ENCODE results near the gene MAK.
A peak's percentile ranks its signal among the peaks of the same experiment; 100 is the strongest.
"Not testable (repeated sequence)": the region's sequence is repeated elsewhere in the genome, so short reads cannot be mapped to it uniquely, and the experiment has no call there.

MAK gene

DNA sequence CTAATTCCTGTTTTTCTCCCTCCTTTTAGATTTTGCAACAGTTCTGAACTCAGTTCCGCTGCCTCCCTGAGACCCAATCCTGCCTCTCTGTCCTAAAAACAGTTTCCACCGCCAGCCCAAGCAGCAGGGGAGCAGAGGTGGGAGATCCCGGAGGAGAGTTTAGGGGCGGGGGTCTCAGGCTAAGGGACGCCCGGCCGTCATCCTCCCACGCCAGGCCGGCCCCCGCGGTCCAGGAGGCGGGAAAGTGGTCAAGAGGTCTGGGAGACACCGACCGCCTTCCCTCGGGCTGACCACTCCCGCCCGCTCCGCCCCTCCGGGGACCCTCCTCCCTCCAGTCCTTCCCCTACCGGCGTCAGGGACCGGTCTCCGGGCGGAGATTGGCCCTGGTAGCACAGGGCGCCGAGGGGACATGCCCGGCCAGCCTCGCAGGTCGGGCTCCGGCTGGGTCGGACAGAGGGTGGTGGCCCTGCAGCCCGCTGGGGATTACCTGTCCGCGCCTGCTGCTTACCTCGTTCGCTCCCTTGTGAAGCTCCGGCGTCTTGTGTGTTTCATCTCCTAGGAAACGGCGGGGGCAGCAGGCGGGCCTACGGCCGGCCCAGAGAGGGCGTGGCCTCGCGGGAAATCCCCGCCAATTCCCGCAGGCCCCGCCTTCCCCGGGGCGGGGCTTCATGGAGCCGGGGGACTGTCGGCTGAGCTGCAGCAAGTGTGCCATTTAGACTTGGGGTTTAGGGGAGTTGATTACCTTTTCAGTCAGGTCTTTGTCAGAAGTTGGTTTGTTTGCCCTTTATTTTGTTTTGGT is at the start of gene MAK:
TSS of gene MAK (minus strand) at position 545 of the 799 bp plus-strand sequence. CDS start 7,891 bp downstream, outside the sequence.
- DNase-seq: peak; percentile 85 to 90

DNA sequence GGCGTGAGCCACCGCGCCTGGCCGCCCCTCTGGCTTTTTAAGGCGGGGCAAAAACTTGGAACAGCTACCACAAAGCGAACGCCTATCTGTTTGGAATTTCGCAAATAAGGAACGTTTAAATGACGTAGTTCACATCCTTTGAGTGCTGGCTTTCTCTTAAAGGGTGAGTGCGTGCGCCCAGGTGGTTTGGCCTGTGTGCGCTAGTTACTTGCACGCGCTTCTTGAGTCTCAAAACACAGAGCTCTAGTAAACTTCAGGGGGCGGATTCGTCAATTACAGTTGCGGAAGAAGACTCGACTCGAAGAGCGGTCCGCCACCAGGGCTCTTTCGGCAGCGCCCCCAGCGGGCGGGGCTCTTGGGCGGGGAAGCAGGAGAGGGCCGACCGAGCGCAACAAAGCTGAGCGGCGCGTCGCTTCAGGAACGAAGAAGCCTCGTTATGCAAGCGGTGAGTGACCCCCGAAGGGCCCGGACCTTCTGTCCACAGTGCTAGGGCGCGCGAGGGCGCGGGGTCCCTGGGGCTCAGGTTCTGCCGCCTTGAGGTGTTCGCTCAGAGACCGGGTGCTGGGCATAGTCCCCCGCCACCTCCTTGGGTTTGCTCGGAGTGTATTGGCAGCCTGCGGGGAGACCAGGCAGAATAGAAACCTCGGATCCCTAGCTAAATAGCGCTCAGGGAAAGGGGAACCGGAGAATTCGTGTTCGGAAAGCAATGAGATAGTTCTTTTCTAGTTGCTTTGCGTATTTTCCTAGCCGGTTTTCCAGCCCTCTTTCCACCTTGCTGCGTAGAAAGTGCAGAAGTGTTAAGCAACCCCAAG is 48.6 kb upstream of the MAK start, which contains the start of gene SYCP2L:
TSS of gene SYCP2L (plus strand) at position 362 of the 812 bp plus-strand sequence. CDS start at position 437, 75 bp downstream.
- peak; percentile 57 to 79 for DNase-seq

- DNase-seq: not testable (repeated sequence)
Observed at GRCh38 chr6:10886365-10886690, 48.0 kb upstream of the MAK start.

DNA sequence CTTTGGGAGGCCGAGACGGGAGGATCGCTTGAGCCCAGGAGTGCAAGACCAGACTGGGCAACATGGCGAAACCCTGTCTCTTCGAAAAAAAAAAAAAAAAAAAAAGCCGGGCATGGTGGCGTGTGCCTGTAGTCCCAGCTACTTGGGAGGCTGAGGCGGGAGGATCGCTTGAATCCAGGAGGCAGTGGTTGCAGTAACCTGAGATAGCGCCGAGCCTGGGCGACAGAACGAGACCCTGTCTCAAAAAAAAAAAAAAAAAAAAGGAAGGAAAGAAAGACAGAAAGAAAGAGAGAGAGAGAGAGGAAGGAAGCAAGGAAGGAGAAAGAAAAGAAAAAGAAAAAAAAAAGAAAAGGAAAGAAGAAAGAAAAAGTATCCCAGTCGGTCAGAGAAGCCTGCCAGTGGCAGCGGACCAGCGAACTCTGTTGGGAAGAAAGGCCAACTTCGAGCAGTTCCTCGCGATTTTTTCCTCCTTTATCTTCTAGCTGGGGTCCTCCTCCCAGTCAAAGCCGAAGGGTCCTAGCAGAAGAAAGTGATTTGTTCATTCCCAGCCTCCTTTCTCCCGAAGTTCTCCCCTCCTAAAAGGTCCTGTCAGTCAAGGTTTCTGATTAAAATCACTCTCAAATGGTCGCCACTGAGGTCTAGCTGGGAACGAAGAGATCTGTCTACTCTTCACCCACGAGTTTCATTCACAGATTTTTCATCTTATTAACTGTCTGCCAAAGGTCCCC is 46.1 kb upstream of the MAK start:
- DNase-seq: no peak

DNA sequence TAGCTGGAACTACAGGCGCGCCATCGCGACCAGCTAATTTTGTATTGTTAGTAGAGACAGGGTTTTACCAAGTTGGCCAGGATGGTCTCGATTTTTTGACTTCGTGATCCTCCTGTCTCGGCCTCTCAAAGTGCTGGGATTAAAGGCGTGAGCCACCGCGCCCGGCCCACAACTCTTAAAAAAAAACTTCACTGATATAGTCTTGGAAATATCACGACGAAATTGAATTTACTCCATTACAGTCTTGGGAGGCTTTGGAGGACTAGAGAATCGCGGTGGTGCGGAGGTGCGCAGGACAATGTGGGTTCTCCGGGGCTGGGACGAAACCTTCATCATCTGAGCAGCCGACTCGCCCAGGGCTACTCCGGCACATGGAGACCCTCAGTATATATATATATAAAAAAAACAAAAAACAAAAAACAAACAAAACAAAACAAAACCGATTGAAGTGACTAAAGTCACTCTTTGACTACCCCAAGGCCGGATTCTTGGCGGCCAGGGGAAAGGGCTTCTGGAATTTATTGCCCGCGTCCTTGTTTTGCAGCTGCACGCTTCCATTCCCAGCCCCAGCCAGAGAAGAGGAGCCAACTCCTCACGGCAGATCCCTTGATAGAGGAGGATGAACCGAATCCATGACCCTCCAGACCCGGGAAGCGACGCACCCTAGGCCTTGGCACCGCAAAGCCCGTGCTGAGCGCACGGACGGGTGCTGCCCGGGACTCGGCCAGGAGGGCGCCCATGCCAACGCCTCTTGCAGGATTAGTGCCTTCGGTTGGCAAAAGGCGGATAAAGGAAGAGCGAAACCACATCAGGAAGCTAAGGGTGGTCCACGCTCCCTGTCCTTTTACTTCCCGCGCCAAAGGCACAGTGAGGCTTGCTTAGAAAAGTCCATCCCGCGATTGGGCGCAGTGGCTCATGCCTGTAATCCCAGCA is 45.2 kb upstream of the MAK start:
- no peak for DNase-seq

GRCh38 chr6:10882657-10883171 is 44.4 kb upstream of the MAK start:
- no peak for DNase-seq

- not testable (repeated sequence) for DNase-seq
Observed at GRCh38 chr6:10882253-10882630, 43.9 kb upstream of the MAK start.

DNA sequence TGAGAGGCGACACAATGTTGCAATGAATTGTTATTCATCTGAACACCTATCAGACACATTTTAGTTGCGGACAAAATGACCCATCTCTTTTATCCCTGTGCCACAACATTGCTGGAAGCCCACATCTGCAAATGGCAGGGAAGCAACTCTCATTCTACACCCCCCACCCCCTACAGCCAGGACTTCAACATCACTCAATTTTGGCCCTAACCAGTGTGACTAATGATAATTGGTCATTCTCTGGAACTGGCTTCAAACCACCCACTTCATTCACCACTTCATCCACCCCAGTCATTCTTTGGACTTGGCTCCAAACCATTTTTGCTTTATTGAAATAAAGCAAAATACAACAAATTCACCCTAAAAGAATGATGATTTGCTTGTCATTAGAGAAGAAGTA is 42.0 kb upstream of the MAK start:
- DNase-seq: no peak

DNA sequence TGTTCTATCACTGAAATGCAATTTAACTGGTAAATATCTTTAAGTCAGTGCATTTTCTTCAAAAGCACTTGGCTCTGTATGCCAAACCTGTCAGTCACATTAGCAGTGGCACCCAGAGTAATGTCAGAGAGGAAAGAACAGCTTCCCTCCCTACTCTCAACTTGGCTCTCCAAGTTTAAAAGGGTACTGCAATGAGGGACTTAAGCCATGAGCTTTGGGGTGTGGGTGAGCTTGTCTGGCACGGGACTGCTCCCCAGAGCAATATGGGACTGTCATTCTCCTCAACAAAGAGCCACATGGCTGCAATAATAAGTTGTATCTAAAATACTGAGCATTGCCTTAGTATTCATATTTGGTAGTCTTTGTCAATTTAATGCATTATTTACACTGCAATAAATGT is 39.5 kb upstream of the MAK start:
- DNase-seq: no peak

DNA sequence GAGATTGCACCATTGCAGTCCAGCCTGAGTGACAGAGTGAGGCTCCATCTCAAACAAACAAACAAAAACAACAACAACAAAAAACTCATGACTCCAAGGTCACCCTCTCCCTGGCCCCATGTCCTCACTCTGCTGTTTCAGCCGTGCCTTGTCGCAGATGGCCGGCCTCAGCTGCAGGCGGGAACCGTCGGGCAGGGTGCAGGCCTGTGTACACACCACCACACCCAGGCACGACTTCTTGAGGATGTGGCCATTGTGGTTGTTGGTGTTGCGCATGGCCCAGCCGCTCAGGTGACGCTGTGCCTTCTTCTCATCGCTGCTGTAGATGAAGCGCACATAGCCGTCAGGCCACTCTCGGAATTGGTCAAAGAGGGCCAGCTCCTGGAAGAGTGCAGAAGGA is 38.7 kb upstream of the MAK start:
- no peak for DNase-seq

GRCh38 chr6:10875026-10875425 is 36.7 kb upstream of the MAK start:
- no peak for DNase-seq

GRCh38 chr6:10874207-10874606 is 35.9 kb upstream of the MAK start:
- DNase-seq: no peak

DNA sequence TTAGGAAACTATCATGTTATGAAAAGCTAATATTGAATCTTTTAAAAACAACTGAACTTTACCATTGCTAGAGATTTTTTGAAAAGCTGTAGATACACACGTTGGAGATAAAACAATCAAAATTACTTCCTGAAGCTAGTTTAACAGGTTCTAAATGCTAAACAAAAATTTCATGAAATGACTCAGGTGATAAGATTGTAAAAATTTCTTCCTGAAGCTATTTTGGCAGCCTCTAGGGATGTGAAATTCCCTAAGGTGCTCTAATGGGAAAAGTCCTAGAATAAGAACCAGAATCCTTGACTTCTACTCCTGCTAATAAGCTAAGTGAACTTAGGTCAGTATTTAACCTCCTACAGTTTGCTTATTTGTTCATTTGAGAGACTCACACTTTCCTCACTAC is 35.0 kb upstream of the MAK start:
- no peak for DNase-seq

DNA sequence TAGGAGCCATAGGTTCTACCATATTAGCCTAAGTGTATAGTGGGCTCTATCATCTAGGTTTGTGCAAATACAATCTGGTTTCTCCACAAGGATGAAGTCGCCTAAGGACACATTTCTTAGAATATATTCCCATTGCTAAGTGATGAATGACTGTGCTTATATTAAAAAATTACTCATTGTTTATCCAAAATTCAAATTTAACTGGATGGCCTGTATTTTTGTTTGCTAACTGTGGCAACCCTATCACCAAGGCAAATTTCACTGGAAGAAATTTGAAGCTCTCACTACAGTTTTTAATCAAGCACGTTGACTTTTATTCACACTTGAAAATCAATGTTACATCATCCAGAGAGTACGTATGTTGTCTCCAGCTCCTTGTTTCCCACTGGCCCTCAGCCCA is 29.6 kb upstream of the MAK start:
- no peak for DNase-seq

DNA sequence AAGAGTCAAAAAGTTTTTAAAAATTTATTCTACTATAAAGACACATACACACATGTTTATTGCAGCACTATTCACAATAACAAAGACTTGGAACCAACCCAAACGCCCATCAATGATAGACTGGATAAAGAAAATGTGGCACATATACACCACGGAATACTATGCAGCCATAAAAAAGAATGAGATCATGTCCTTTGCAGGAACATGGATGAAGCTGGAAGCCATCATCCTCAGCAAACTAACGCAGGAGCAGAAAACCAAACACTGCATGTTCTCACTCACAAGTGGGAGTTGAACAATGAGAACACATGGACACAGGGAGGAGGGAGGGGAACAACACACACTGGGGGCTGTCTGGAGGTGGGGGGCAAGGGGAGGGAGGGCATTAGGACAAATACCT is 28.4 kb upstream of the MAK start:
- DNase-seq: not testable (repeated sequence)

GRCh38 chr6:10863031-10863430 is 24.7 kb upstream of the MAK start:
- DNase-seq: not testable (repeated sequence)

- no peak for DNase-seq
Observed at GRCh38 chr6:10862361-10862760, 24.0 kb upstream of the MAK start.

- DNase-seq: no peak
Observed at GRCh38 chr6:10861086-10861485, 22.7 kb upstream of the MAK start.

DNA sequence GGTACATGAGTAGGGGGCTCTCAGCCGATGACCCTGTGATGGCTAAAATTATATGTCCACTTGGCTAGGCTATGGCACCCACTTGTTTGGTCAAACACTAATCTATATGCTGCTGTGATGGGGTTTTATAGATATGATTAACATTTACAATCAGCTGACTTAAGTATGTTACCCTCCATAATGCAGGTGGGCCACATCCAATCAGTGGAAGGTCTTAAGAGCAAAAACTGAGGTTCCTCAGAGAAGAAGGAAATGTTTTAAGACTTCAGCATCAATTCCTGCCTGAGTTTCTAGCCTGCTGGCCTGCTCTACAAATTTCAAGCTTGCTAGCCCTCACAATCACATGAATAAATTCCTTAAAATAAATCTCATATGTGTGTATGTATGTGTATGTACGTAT is 18.9 kb upstream of the MAK start:
- DNase-seq: no peak

GRCh38 chr6:10854922-10855632 is 16.7 kb upstream of the MAK start:
- no peak for DNase-seq

- not testable (repeated sequence) for DNase-seq
Observed at GRCh38 chr6:10853849-10854300, 15.5 kb upstream of the MAK start.
